GM18508 (cell line): ENCODE measurements around the gene MOCS1.

Source experiments
- ATAC-seq: cut with Tn5 transposase; IDR thresholded peaks from one replicate; pipeline ENCODE4 v1.9.1; 2021; ENCODE audit warnings: moderate number of reproducible peaks; ENCODE audit not compliant: insufficient read depth, unreplicated experiment

MOCS1 gene

DNA sequence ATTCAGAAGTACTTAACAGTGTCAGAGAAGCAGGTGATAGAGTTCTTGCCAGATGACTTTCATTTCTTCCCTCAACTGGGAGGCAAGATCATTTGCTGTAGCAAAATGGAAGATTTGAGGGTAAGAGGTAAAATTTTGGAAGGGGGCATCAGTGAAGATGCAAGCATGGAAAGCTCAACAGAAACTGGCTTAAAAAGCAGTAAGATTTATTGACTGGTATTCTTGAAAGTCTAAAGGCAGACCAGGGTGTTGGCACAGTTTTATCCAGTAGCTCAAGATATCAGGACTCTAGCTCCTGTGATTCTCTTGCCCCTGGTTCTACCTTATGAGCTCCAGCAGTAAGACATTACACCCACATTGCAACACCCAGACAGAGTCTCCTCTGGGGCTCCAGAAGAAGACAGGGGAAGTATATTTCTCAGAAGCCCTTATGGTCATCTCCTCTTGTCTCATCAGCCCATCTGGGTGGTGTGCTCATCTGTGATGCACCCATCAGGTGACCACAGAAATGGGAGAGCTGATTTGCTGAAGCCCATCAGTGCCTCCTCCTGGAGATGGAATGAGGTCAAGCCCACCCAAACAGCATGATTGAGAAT is 16.0 kb upstream of the MOCS1 start:
- no peak for ATAC-seq

DNA sequence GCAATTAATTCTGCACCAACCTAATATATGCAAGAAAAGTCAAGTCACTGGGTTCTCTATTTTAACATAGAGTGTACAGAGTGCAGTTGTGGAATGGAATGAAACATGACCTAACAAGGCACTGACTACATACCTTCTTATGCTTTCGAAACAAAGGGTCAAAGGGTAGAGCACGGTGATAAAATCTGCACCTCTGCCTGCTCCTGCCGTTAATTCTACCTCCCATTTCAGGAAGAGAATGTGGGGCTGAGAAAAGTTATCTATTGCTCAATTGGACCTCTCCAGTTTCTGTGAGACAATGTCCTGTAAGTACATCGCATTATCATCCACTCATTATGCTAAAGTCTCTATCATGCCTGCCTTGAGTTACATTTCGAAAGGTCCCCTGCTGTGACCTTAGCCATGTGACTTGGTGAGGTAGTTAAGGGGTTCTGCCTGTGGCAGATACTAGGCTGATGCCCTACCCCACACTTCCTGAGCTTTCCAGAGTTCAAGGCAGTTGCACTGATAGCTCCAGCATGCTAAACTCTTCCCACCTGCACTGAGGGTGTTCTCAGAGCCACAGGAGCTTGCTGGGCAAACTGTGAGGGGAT is 14.0 kb upstream of the MOCS1 start:
- no peak for ATAC-seq

DNA sequence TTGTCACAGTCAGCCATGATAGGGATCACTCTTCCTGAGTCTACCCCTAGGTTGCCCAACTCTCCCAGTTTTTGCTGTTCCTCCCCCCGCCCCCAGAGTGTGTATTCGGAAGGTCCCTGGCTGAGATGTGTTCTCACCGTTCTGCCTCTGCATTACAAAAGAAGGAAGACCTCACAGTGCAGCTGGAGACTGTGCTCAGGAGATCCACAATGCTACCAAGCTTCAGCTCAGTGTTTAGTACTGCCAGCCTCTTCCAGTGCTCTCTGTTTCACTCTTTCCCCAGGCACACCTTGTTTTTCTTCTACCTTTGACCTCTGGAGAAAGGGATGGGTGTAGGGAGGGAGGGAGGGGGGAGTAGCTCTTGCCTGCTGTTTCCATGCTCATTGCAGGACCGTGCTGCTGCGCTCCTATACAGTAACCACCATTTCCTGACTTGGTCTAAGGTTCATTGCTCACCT is 13.4 kb upstream of the MOCS1 start:
- ATAC-seq = no peak

DNA sequence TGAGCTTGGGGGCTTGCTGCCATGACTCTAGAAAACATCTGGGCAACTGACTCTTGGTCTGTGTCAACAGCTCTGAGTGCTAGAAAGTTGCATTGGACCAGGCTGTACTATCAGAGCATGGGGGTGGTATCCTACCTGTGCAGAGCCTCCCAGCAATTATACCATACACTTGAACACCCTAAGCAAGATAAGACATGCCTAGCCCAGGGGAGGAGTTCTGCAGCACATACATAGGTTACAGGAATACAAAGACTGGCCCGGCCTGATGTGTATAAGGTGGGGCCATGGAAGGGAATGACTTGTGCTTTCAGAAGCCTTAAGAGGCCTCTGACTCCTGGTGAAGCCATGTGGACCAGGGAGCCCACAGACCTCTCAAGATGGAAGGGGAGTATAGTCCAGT is 11.4 kb upstream of the MOCS1 start:
- ATAC-seq = no peak

DNA sequence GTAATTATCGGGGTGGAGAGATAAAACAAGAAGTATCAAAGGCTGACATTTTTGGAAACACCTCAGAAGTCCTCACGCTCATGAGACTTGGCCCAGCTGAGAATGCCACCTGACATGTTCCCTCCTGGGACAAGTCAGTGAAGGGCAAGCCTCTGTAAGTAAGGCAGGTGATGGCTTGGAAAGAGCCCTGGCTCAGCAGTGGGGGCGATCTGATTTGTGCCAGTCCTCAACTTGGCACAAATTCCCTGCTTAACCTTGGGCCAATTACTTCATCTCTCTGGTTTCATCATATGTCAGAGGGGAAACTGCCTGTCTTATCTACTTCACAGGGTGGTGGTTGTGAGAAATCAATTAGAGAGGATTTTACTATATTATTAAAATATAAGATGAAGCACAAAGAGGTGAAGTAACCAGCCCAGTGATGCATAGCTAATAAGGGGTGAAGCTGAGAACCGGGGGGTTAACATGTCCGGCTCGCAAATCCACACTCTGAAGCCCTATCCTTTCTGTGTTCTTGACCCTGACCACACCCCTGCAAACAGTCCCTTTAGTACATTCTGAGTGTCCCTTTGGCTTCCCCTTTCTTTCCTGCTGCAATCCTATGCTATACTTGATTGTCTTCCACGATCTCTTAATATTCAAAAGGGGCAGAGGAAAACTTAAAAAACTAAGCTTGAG is 8.8 kb upstream of the MOCS1 start:
- ATAC-seq = no peak

DNA sequence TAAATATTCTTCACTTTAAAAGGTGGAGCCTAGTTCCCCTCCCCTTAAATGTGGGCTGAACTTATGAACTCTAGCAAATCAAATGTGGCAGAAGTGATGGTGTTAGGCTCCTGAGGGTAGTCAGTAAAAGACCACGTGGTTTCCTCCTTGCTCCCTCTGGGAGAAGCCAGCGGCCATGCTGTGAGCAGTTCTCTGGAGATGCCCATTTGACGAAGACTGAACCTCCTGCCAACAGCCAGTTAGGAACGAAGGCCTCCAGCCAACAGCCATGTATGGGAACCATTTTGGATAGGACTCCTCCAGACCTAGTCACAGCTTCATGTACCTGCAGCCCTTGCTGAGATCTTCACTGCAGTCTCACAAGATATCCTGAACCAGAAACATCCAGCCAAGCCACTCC is 7.6 kb upstream of the MOCS1 start:
- ATAC-seq = no peak

DNA sequence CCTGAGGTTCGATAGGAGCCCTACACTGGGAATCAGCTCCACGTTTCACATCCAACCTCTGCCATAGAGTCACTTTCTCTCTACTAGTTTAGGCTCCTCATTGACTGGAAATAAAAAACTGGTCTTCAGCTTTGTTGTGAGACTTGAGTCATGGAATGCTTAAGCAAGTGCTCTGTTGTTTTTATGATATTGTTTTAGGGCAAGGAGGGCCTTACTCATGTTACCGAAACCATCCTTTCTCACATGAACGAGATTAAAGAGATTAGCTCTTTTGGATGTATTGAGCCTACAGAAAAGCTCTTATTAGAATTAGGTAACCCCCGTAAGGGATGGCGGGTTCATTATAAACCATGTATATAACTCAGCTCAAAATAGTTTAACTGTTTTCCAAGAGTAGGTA is 6.9 kb upstream of the MOCS1 start:
- ATAC-seq = no peak

DNA sequence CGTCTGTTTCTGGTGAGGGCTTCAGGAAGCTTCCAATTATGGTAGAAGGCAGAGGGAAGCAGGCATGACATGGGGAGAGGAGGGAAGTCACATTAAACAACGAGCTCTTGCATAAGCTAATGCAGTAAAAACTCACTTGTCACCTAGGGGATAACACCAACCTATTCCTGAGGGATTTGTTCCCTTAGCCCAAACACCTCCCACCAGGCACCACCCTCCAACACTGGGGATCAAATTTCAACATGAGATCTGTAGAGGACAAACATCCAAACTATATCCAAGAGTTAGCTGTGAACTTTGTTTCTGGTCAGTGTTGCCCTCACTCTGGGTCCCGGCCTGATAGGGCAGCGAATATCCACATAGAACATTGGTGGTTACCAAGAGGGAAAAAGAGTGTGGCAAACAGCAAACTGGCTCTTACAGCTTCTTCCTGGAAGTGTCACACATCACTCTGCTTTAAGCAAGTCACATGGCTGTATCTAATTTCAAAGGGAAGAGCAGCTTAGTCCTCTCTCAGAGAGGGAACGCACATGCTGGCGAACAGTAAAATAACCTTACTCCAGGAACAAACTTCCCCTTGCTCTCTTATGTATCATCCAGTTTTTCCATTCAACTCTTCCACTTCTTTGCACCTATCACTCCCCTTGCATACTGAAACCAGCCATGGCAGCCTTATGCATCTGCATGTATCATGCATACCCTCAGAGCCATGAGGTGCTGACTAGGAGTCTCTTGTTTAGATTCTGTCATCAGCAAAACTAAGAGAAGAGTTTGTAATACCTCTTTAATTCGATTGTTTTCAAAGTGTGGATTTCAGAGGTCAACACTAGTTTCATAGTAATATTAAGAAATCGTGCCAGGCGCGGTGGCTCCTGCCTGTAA is 4.8 kb upstream of the MOCS1 start:
- no peak for ATAC-seq

DNA sequence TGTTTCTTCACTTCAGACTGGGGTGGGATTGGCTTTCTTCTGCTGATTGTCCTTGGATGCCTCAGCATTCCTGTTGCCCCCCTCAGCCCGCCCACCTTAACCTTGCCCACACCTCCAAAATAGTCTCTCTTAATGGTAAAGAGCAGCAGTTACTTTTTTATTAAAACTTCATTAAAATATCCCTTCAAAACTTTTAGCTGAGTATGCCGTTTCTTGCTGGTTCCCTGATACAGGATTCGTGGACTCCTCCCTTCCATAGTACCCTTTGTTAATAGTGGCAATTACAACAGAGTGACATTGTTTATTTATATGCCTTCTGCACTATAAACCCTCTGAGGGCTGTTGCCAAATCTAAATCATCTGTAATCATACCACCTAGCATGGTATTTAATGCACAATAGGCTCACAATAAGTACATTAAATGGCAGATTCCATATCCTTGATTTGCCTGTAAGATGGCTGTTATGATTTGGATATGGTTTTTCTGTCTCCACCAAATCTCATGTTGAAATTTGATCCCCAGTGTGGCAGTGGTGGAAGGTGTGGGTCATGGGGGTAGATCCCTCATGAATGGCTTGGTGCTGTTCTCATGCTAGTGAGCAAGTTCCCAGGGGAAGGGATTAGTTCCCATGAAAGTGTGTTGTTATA is 3.5 kb upstream of the MOCS1 start:
- ATAC-seq = no peak

DNA sequence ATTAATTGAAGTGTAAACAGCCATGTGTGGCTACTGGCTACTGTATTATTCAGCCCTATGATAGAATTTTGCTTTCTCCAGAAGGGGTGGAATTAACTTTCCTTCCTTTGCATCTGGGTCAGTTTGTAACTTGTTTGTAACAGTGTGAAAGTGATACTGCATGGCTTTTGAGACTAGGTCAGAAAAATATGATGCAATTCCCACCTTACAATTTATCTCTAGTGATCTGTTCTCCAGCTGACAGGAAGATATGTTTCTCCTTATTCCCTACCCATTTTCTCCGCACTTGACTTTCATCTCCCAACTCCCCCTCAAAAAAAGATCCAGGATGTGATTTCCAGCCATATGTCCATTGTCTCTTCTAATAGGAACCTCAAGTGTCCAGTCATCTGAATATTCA is 2.6 kb upstream of the MOCS1 start:
- ATAC-seq = no peak

DNA sequence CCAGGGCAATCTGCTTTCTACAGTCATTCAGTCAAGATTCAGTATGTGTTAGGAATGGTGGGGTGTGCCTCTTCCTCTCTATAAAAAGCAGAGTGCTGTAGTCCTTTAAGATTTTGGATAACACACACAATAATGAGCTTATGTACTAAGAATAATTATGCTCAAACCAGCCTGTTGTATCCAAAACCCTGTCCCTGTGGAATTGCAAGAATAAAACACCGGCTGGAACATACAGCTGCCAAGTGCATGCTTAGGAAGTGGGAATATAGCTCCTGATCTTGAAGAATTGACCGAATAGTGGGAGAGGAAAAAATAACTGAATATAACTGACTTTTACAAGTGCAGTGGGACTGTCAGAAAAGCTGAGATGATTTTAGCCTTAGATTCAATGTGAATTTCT is 979 bp upstream of the MOCS1 start:
- ATAC-seq = no peak

DNA sequence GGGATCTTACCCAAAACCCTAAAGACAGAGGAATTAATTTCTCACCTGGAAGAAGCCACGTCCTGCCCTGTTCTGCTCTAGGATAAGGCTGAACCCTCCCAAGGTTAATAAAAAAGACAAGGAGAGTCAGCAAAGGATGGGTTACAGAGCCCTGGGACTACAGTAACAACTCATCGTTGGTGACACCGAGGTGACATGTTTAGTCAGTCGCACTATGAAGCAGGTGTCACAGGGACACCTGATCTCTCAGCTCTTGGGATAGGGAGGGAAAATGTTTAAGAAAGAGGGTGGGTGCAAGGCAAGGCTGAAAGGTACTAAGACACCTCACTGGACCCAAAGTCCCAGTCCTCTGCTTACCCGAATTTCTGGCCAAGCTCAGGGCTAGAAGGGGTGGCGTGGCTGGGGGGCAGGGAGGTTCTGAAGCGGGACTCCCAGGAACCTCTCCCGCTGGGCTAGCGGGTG is 562 bp downstream of the MOCS1 start:
- no peak for ATAC-seq

DNA sequence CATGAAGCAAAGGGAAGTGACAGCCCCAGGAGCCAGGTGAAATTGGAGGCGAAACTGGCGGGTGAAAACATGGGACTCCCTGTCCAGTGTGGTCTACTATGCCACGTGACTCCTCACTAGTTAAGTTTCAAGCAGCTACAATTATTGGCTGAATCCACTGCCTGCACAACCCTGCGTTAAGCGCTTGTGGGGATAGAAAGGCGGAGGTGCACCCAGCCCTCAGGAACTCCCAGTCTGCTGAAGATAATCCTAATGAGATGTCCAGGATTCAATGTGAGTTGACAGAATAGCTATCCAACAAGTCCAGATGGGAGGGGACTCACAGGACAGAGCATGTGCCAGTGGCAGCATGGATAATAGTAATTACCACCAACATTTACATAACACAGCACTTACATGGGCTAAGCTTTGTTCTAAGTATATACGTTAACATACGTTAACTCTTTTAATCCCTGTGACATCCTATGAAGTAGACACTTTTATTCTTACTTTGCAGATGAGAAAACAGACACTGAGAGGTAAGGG is 1.8 kb downstream of the MOCS1 start:
- no peak for ATAC-seq

DNA sequence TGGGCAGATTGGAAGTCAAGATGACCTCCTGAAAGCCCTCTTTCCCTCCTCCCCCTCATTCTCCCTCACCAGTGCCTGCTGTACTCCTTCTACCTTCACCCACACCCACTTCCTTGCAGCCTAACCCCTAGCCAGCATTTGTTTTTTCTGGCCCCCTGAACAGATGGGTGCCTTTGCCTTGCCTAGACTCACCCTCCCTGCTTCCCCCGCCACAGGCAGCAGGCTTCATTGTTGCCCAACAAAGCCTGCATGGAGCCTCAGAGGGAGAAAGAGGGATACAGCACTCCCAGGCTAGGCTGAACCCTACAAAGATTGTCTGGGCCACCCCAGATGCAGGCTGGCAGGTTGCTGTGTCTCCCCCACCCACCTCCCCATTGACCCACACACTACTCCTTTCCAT is 2.7 kb downstream of the MOCS1 start:
- no peak for ATAC-seq

DNA sequence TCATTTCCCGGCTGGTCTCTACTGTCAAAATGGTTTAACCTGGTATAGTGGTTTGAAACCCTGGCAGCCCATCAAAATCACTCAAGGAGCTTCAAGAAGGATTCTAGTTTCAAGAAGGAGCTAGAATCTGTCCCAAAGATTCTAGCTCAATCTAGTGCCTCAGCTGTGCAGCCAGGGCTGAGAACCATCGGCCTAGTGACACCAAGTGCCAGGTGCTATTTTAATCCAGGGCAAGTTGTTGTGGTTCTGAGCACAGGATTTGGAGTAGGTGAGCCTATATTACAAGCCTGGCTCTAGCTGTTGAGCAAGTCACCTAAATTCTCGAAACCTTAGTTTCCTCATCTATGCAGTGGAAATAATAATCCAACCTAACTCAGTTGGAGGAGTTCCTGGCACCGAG is 3.7 kb downstream of the MOCS1 start:
- ATAC-seq = no peak

DNA sequence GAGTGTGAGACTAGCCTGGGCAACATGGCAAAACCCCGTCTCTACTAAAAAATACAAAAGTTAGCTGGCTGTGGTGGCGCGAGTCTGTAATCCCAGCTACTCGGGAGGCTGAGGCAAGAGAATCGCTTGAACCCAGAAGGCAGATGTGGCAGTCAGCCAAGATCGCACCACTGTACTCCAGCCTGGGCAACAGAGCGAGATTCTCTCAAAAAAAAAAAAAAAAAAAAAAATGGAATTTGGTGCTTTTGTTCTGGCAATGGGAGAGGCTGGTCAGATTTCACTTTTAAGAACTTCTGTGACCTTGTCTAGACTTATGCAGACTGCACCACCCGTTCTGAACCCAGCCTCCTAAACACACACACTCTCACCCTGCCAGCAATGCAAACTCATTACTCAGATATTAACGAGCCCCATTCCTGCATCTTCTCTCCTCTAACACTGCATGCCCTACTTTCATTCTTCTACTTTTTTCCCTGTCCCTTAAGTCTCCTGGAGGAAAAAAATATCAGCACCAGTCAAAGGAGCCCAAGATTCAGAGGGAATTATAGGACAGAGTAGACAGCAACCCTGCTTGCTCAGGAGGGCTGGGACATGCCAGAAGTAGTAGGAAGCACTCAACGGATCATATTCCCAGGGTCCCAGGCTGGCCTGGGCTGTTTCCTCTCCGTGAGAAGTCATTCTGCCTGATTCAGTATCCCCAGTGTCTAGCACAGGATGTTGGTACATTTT is 4.4 kb downstream of the MOCS1 start:
- no peak for ATAC-seq

DNA sequence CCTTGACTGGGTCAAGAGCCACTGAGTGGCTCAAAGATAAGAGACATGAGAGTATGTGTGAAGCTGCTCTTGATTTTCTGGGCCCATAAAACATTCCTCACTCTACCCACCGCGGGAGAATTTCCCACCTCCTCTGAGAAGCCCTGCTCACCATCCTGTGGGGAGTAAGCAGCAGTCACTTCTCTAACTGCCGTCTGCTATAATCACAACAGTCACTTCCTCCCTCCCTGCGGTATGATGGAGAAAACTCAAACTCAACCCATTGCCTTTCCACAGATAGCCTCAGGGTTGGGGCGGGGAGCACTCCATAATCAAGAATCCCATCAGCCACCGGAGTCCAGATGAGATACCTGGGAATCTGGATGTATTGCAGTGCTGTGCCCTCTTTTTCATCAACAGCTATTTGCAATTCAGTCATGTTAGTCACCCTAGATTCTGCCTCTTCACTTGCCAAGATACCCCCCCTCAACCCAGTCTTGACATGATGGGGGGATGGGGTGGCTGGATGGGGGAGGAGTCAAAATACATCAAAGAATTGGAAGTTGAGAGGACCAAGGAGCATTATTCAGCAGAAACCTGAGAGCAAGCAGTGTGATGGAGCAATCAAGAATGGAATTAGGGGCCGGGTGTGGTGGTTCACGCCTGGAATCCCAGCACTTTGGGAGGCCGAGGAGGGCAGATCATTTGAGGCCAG is 5.1 kb downstream of the MOCS1 start:
- ATAC-seq = no peak

DNA sequence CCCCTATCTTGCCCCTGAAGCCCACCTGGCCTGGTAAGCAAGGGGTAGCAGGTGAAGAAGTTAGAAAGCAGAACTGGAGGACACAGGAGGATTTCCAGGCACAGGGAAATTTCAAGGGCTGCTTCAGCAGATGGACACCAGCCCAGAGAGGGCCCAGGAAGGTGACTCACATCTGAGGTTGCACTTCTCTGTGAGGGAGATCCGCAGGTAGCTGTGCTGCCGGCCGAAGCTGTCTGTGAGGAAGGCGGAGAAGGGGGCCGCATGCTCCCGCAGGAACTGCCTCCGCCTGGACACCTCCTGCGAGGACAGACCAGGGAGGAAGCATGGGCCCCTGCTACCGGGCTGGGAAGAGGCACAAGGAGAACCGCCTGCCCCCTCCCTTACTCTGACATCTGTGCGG is 7.1 kb downstream of the MOCS1 start:
- ATAC-seq = no peak

DNA sequence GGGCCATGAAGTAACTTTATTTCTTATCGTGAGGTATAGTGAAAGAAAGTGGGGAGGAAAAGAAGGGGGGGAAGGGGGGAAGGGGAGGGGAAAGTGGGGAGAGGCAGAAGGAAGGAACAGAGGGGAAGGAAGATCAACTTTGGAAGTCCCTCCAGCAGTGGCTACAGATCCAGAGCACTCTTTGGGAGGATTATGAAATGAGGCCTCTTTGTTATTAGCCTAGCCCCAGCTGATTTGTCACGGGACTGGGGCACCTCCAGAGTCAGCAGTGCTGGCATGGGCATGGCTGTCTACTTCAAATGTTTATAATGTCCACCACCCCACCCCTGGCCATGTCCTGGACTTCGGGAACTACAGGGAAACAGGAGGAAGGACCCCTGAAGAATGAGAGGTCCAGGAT is 7.6 kb downstream of the MOCS1 start:
- ATAC-seq = no peak
